WTC11 (cell line): ENCODE measurements around the gene TH. TPM values are rescaled to one million over a fixed set of nuclear protein-coding genes. Genes with fewer than 3 reads are reported as not detected.

Source experiments
- ATAC-seq: fragments of 200-7000 bp; cut with Tn5 transposase; 2 replicates; pipeline ENCODE4 v1.10.0; 2021; ENCODE audit warnings: mild to moderate bottlenecking, moderate library complexity
- CTCF ChIA-PET: fragments of 300-600 bp; sonication (Branson Sonifier 250); formaldehyde crosslinking; loops from one replicate; lab custom pipeline; 2021; ENCODE audit warnings: antibody characterized with exemption; lab: Charles Lee
- POLR2A ChIA-PET: fragments of 350-600 bp; sonication (Branson Sonifier 250); formaldehyde crosslinking; loops from one replicate; lab custom pipeline; 2021; ENCODE audit warnings: antibody characterized with exemption; lab: Charles Lee
- DNase-seq: peaks from one replicate; pipeline ENCODE4 v3.0.0; 2021; ENCODE audit warnings: low spot score
- H3K27ac Mint-ChIP-seq: 2 replicates; pipeline ENCODE4 v1.8.0; 2021; ENCODE audit warnings: mixed read lengths
- H3K27me3 Mint-ChIP-seq: 2 replicates; pipeline ENCODE4 v1.8.0; 2021; ENCODE audit warnings: low read depth, mild to moderate bottlenecking, moderate library complexity, mixed read lengths
- H3K36me3 Mint-ChIP-seq: 2 replicates; pipeline ENCODE4 v1.8.0; 2021; ENCODE audit warnings: mixed read lengths
- H3K4me1 Mint-ChIP-seq: 2 replicates; pipeline ENCODE4 v1.8.0; 2022; ENCODE audit warnings: mixed read lengths
- H3K4me3 Mint-ChIP-seq: 2 replicates; pipeline ENCODE4 v1.8.0; 2021; ENCODE audit warnings: mild to moderate bottlenecking, moderate library complexity, mixed read lengths
- H3K9me3 Mint-ChIP-seq: 2 replicates; pipeline ENCODE4 v1.8.0; 2021; ENCODE audit warnings: mixed read lengths
- AR ChIP-seq: fragments of 250-450 bp; sonication (Bioruptor Pico); IDR thresholded peaks from 2 replicates; pipeline ENCODE4 v1.9.0; 2021; ENCODE audit warnings: mild to moderate bottlenecking
- ARID4B ChIP-seq: sonication (generic); formaldehyde crosslinking; IDR thresholded peaks from 2 replicates; pipeline ENCODE4 v1.8.0; 2023; ENCODE audit warnings: missing genetic modification reagents, mild to moderate bottlenecking, borderline replicate concordance
- ATF1 ChIP-seq: sonication (generic); formaldehyde crosslinking; IDR thresholded peaks from 2 replicates; pipeline ENCODE4 v1.8.1; 2023; ENCODE audit warnings: mild to moderate bottlenecking, moderate library complexity, missing genetic modification reagents
- CDX4 ChIP-seq: fragments of 250-450 bp; sonication (Bioruptor Pico); IDR thresholded peaks from 2 replicates; pipeline ENCODE4 v1.9.0; 2021; ENCODE audit warnings: moderate library complexity, mild to moderate bottlenecking, inconsistent platforms, borderline replicate concordance
- ELF4 ChIP-seq: sonication (generic); formaldehyde crosslinking; IDR thresholded peaks from 2 replicates; pipeline ENCODE4 v1.8.1; 2022; ENCODE audit warnings: low read depth, mild to moderate bottlenecking, moderate library complexity, missing genetic modification reagents
- ESRRA ChIP-seq: sonication (generic); formaldehyde crosslinking; IDR thresholded peaks from 2 replicates; pipeline ENCODE4 v1.8.1; 2022; ENCODE audit warnings: mild to moderate bottlenecking, missing genetic modification reagents, borderline replicate concordance
- FOXJ3 ChIP-seq: sonication (generic); formaldehyde crosslinking; IDR thresholded peaks from 2 replicates; pipeline ENCODE4 v1.9.0; 2021; ENCODE audit warnings: missing genetic modification reagents, mild to moderate bottlenecking, borderline replicate concordance
- FOXK1 ChIP-seq: sonication (generic); formaldehyde crosslinking; IDR thresholded peaks from 2 replicates; pipeline ENCODE4 v1.8.0; 2022; ENCODE audit warnings: mild to moderate bottlenecking, moderate library complexity, missing genetic modification reagents
- FOXP1 ChIP-seq: sonication (generic); formaldehyde crosslinking; IDR thresholded peaks from 2 replicates; pipeline ENCODE4 v1.8.0; 2022; ENCODE audit warnings: missing genetic modification reagents, mild to moderate bottlenecking, moderate library complexity, borderline replicate concordance
- FOXP4 ChIP-seq: sonication (generic); formaldehyde crosslinking; IDR thresholded peaks from 2 replicates; pipeline ENCODE4 v1.8.0; 2022; ENCODE audit warnings: mild to moderate bottlenecking, missing genetic modification reagents
- GRHL2 ChIP-seq: fragments of 250-450 bp; sonication (Bioruptor Pico); IDR thresholded peaks from 2 replicates; pipeline ENCODE4 v1.8.0; 2022; ENCODE audit warnings: mild to moderate bottlenecking, moderate library complexity; ENCODE audit not compliant: insufficient replicate concordance, severe bottlenecking
- NR1H2 ChIP-seq: sonication (generic); formaldehyde crosslinking; IDR thresholded peaks from 2 replicates; pipeline ENCODE4 v1.9.0; 2021; ENCODE audit warnings: mild to moderate bottlenecking, moderate library complexity, missing genetic modification reagents
- OVOL2 ChIP-seq: fragments of 250-450 bp; sonication (Bioruptor Pico); IDR thresholded peaks from 2 replicates; pipeline ENCODE4 v1.9.0; 2021; ENCODE audit warnings: mild to moderate bottlenecking, borderline replicate concordance
- TEAD4 ChIP-seq: sonication (generic); formaldehyde crosslinking; IDR thresholded peaks from 2 replicates; pipeline ENCODE4 v1.8.0; 2022; ENCODE audit warnings: mild to moderate bottlenecking, missing genetic modification reagents
- USF2 ChIP-seq: sonication (generic); formaldehyde crosslinking; IDR thresholded peaks from 2 replicates; pipeline ENCODE4 v1.8.1; 2023; ENCODE audit warnings: mild to moderate bottlenecking, missing genetic modification reagents, moderate library complexity
- ZNF416 ChIP-seq: fragments of 250-450 bp; sonication (Bioruptor Pico); IDR thresholded peaks from 2 replicates; pipeline ENCODE4 v1.9.0; 2021; ENCODE audit warnings: mild to moderate bottlenecking, inconsistent platforms
- total RNA-seq: library from RNA; stranded (reverse); gene quantifications from 3 replicates; pipeline ENCODE4 v1.2.3, GENCODE V29; 2021

The TH gene
- total RNA-seq, 1 experiment from 2014 or later: not detected

- no peaks in the 10 kb centered on the region for H3K36me3 Mint-ChIP-seq
Observed at GRCh38 chr11:2160736-2161259, 10.8 kb downstream of the TH start, which contains the start of gene INS. TSS of gene INS (minus strand) at chr11:2161209. CDS start at chr11:2160971, 238 bp downstream.

GRCh38 chr11:2159536-2160413, 11.8 kb downstream of the TH start:
- DNase-seq (no peak), ATAC-seq (no peak)
- POLR2A ChIA-PET: no interaction called here
- Mint-ChIP-seq H3K9me3 (no peaks in the 10 kb centered on the region), H3K4me1 (no peaks in the 10 kb centered on the region), H3K27ac (no peak overlapping the region), H3K4me3 (no peak overlapping the region), H3K36me3 (no peaks in the 10 kb centered on the region), H3K27me3 (no peaks in the 10 kb centered on the region)
- CTCF ChIA-PET: interaction anchor here (0.7 to 18.6 kb wide), 6 partner anchors 9 to 655 kb away, joined by 3 to 761 read pairs (median 4); no protein-coding TSS in a partner anchor
- TF ChIP-seq GRHL2 (CRISPR knock-in tag): no peak
- TF ChIP-seq ARID4B (CRISPR knock-in tag): no peak
- TF ChIP-seq ELF4 (CRISPR knock-in tag): no peak
- no peak for TF ChIP-seq FOXJ3 (CRISPR knock-in tag)
- TF ChIP-seq CDX4: no peak
- no peak for TF ChIP-seq AR (CRISPR knock-in tag)
- no peak for TF ChIP-seq ZNF416 (CRISPR knock-in tag)
- TF ChIP-seq NR1H2: no peak
- TF ChIP-seq ATF1: no peak
- TF ChIP-seq TEAD4: no peak

More at GRCh38 chr11:2160736-2161259, 10.8 kb downstream of the TH start, which contains the start of gene INS:
- POLR2A ChIA-PET: no interaction called here
- TF ChIP-seq FOXP4 (CRISPR knock-in tag) (no peak), USF2 (CRISPR knock-in tag) (no peak), ESRRA (CRISPR knock-in tag) (no peak), FOXK1 (CRISPR knock-in tag) (no peak), ATF1 (no peak), FOXP1 (CRISPR knock-in tag) (no peak), OVOL2 (CRISPR knock-in tag) (no peak)
- TF ChIP-seq, all 79 proteins: peak for 0
- DNase-seq (no peak), ATAC-seq (no peak)
- Mint-ChIP-seq H3K4me3 (no peak within 1 kb of the TSS), H3K27ac (no peak within 1 kb of the TSS), H3K4me1 (no peaks in the 10 kb centered on the region), H3K9me3 (no peaks in the 10 kb centered on the region), H3K27me3 (no peaks in the 10 kb centered on the region)
- CTCF ChIA-PET: interaction anchor here (2.5 to 18.6 kb wide), 2 partner anchors 10 to 130 kb away, joined by 13 to 761 read pairs; no protein-coding TSS in a partner anchor
